Neutrophil (primary cell): ENCODE results near the gene SLC19A3.

Source experiments
- H3K27ac ChIP-seq: fragments of 200-600 bp; sonication (generic); 2 replicates; pipeline ENCODE4 v1.5.1; 2016; ENCODE audit warnings: mild to moderate bottlenecking, moderate library complexity
- H3K27me3 ChIP-seq: fragments of 200-600 bp; sonication (generic); 2 replicates; pipeline ENCODE4 v1.6.0; 2016; ENCODE audit warnings: mild to moderate bottlenecking
- H3K36me3 ChIP-seq: fragments of 200-600 bp; sonication (generic); 2 replicates; pipeline ENCODE4 v1.5.1; 2017
- H3K4me1 ChIP-seq, 2 experiments: fragments of 200-600 bp in 1 of 2; sonication (generic) in 1 of 2; 1 replicate in 1 of 2; 2 replicates in 1 of 2; pipeline versions ENCODE4 v1.5.1 to v1.6.1; 2013 to 2016; ENCODE audit warnings: low read depth in 1 of 2, low read length in 1 of 2, mild to moderate bottlenecking in 1 of 2, moderate library complexity in 1 of 2; ENCODE audit not compliant: control insufficient read depth in 1 of 2, insufficient read depth in 1 of 2
- H3K4me3 ChIP-seq, 2 experiments: fragments of 200-600 bp in 1 of 2; sonication (generic) in 1 of 2; 1 replicate in 1 of 2; 2 replicates in 1 of 2; pipeline ENCODE4 v1.5.1; 2013 to 2016; ENCODE audit warnings: low read depth in 1 of 2, low read length in 1 of 2, mild to moderate bottlenecking in 1 of 2, moderate library complexity in 1 of 2
- H3K9me3 ChIP-seq: fragments of 200-600 bp; sonication (generic); 2 replicates; pipeline ENCODE4 v1.5.1; 2016
- TF ChIP-seq, protein P1 (sequence below): fragments of 200-600 bp; sonication (generic); IDR thresholded peaks from 2 replicates; pipeline ENCODE4 v1.5.1; 2016; ENCODE audit warnings: antibody characterized with exemption

Gene SLC19A3

DNA sequence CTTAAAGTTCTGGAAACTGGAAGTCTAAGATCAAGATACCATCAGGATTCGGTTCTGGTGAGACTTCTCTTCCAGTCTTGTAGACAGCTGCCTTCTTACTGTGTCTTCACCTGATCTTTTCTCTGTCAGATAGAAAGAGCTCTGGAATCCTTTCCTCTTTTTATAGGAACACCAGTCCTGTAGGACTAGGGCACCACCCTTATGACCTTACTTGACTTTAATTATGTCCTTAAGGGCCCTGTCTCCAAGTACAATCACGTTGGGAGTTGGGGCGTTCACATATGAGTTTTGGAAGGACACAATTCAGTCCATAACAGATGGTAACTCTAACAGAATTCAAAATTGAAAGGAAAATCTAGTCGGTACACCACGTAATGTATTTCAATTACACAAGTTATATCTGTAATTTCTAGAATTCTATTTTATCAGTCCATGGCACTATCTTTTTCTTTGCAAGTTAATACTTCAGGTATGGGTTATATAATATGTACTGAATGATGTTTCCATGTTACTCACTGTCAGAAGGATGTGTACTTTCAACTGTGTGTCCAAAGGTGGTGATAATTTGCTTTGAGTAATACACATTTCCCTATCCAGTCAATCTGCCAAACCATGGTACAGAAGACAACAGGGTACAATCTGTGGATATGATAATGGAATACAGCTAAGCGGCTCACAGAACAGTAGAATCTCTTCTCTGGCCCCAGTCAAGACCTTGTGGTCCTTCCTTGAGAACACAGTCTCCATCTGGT lies 52.5 kb downstream of the SLC19A3 start:
- TF ChIP-seq, protein P1, sequence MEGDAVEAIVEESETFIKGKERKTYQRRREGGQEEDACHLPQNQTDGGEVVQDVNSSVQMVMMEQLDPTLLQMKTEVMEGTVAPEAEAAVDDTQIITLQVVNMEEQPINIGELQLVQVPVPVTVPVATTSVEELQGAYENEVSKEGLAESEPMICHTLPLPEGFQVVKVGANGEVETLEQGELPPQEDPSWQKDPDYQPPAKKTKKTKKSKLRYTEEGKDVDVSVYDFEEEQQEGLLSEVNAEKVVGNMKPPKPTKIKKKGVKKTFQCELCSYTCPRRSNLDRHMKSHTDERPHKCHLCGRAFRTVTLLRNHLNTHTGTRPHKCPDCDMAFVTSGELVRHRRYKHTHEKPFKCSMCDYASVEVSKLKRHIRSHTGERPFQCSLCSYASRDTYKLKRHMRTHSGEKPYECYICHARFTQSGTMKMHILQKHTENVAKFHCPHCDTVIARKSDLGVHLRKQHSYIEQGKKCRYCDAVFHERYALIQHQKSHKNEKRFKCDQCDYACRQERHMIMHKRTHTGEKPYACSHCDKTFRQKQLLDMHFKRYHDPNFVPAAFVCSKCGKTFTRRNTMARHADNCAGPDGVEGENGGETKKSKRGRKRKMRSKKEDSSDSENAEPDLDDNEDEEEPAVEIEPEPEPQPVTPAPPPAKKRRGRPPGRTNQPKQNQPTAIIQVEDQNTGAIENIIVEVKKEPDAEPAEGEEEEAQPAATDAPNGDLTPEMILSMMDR = no peak
- Histone ChIP-seq H3K27ac (no peak overlapping the region), H3K9me3 (no peaks in the 10 kb centered on the region), H3K4me3 (no peak overlapping the region), H3K36me3 (no peaks in the 10 kb centered on the region), H3K4me1 (no peaks in the 10 kb centered on the region), H3K27me3 (peaks cover 10% of the 10 kb centered on the region)

DNA sequence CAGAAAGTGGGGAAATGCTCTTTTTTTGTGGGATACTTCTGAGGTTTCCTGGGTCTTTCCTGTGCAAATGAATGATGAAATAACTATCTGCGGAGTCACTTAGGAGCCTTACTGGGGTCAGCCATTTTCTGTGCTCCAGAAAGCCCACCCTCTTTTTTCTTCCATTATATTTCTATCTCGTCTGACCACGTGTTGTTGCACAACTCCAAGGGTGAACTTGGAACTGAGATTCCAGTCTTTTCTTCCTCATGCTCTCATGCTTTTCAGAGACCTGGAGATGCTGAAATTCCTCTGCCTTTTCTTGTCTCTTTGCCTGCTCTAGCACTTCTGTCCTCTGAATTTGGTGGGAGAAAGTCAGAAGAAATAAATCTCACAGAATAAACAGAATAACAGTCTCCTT lies 56.0 kb downstream of the SLC19A3 start:
- Histone ChIP-seq H3K9me3 (no peaks in the 10 kb centered on the region), H3K27ac (no peak overlapping the region), H3K36me3 (no peaks in the 10 kb centered on the region), H3K4me3 (no peak overlapping the region), H3K27me3 (peaks cover 10% of the 10 kb centered on the region), H3K4me1 (no peaks in the 10 kb centered on the region)
- TF ChIP-seq, protein P1 = no peak

DNA sequence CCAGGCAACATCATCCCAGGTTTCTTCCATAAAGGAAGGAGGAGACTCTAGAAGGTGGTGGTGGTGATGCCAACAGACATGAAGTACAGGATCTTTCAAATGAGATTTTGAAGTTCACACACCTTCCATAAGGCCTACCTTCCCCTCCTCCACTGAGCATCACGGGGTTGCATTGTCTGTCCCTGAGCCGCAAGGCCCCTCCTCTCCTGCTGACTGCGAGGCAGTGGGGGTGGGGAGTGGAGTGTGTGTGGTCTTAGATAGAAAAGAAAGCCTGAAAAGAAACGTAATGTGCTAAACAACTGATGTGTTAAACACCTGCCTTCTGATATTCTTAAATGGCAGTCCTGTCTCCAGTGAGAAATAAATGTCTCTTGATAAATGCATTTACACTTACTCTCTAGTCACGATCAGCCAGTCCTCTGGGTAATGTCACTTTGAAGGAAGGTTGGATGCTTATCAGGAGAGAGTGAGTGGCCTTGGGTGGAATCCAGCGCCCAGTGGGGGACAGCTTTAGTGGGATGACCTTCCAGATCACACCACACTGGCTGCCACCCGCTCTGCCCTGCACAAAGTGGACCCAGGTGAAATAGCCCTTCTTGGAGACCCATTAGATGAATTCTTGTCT lies 56.7 kb downstream of the SLC19A3 start:
- Histone ChIP-seq H3K4me1 (no peaks in the 10 kb centered on the region), H3K27ac (no peak overlapping the region), H3K27me3 (peaks cover 10% of the 10 kb centered on the region), H3K9me3 (no peaks in the 10 kb centered on the region), H3K4me3 (no peak overlapping the region), H3K36me3 (no peaks in the 10 kb centered on the region)
- TF ChIP-seq, protein P1 = no peak

DNA sequence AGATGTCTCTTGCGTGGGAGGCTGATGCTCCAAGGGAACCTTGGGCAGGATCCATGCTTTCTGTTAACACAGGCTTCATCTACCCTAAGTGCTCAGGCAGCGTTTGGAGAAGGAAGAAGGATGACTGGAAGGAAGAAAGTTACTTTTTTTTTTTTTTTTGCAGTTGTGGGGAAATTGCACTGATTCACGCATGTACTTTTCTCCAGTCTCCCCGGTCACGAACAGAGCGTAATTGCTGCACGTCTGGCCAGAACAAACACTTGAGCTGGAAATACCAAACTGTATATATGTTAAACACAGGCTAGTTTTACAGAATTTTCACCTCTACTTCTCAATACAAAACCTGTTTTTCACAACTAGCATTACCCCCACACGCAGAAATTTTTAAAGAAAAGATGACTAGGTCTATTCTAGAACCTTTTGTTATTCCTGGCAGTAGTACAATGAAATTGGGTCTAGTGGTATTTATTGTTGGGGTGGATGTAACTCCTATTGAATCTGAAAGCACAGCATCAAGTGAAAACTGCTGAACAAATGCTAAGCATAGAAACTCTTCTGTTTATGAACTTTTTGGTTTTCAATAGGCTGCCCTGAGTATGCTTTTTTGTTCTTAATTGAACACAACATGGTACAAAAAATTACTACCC lies 60.5 kb downstream of the SLC19A3 start:
- TF ChIP-seq, protein P1 = no peak
- H3K4me1 ChIP-seq = no peaks in the 10 kb centered on the region
- no peak overlapping the region for H3K27ac ChIP-seq

DNA sequence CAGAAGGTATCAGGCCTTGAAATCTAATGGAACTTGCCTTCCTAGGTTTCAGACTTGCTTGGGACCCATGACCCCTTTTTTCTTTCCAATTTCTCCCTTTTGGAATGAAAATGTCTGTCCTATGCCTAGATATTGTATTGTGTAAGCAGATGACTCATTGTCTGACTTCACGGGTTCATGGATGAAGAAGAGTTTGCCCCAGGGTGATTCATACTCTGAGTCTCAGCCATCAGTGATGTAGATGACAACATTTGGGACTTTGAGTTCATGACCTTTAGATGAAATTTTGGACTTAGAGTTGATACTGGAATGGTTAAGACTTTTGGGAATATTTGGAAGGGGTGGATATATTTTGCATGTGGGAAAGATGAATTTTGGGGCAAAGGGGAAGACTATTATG lies 62.4 kb downstream of the SLC19A3 start:
- Histone ChIP-seq H3K4me3 (no peak overlapping the region), H3K27me3 (peaks cover 13% of the 10 kb centered on the region), H3K9me3 (no peaks in the 10 kb centered on the region), H3K4me1 (no peaks in the 10 kb centered on the region), H3K36me3 (no peaks in the 10 kb centered on the region), H3K27ac (no peak overlapping the region)
- TF ChIP-seq, protein P1 = no peak

More for the DNA sequence above, 60.5 kb downstream of the SLC19A3 start:
- Histone ChIP-seq H3K4me3 (no peak overlapping the region), H3K9me3 (no peaks in the 10 kb centered on the region), H3K36me3 (no peaks in the 10 kb centered on the region), H3K27me3 (peaks cover 19% of the 10 kb centered on the region)
